SK-N-SH (cell line): ENCODE results near the gene DIS3L2. TPM values are rescaled to one million over a fixed set of nuclear protein-coding genes. Genes with fewer than 3 reads are reported as not detected.

Experiments
- CTCF ChIA-PET: fragments of 300-600, 350-600 bp; formaldehyde crosslinking; extraction: SDS; loops from one replicate; lab custom pipeline; 2021; lab: Yijun Ruan, JAX
- POLR2A ChIA-PET: fragments of 350-600 bp; sonication (Branson Sonifier 250); formaldehyde crosslinking; extraction: SDS; loops from one replicate; lab custom pipeline; 2020; ENCODE audit warnings: antibody characterized with exemption, inconsistent platforms; lab: Yijun Ruan, JAX
- DNase-seq: peaks from one replicate; pipeline ENCODE4 v3.0.0; 2012
- H2AFZ ChIP-seq: fragments of 200-600 bp; sonication (generic); 2 replicates; pipeline ENCODE4 v1.8.1; 2016; ENCODE audit warnings: antibody characterized with exemption, mild to moderate bottlenecking, low read depth
- H3F3A ChIP-seq: fragments of 200-600 bp; sonication (generic); replicated peaks from 2 replicates; pipeline ENCODE3; 2016; ENCODE audit warnings: antibody characterized with exemption, mild to moderate bottlenecking; ENCODE audit not compliant: insufficient read depth
- H3K27ac ChIP-seq, 2 experiments: fragments of 200-500 bp in 1 of 2; fragments of 200-600 bp in 1 of 2; sonication (Bioruptor generic) in 1 of 2; sonication (generic), shearing (Covaris generic) in 1 of 2; 2 replicates each; pipeline versions ENCODE4 v1.5.1 to v1.6.1; 2014 to 2016; ENCODE audit warnings: low read depth in 2 of 2, inconsistent platforms in 1 of 2, low read length in 1 of 2, mild to moderate bottlenecking in 1 of 2, mixed read lengths in 1 of 2
- H3K27me3 ChIP-seq: fragments of 200-600 bp; sonication (generic), shearing (Covaris generic); 2 replicates; pipeline ENCODE4 v1.6.1; 2016; ENCODE audit warnings: mixed run types; ENCODE audit not compliant: insufficient read depth
- H3K36me3 ChIP-seq, 2 experiments: fragments of 200-500 bp in 1 of 2; fragments of 200-600 bp in 1 of 2; sonication (Bioruptor generic) in 1 of 2; sonication (generic) in 1 of 2; replicated peaks in 1 of 2; 2 replicates each; pipeline versions ENCODE3 to v1.5.1; 2014 to 2016; ENCODE audit warnings: low read length in 1 of 2, mild to moderate bottlenecking in 1 of 2; ENCODE audit not compliant: insufficient read depth in 2 of 2, control insufficient read depth in 1 of 2
- H3K4me1 ChIP-seq, 2 experiments: fragments of 200-500 bp in 1 of 2; fragments of 200-600 bp in 1 of 2; sonication (Bioruptor generic) in 1 of 2; sonication (generic), shearing (Covaris generic) in 1 of 2; 2 replicates each; pipeline versions ENCODE4 v1.5.1 to v1.6.1; 2014 to 2016; ENCODE audit warnings: low read depth in 1 of 2, low read length in 1 of 2, mixed run types in 1 of 2; ENCODE audit not compliant: insufficient read depth in 2 of 2, control insufficient read depth in 1 of 2
- H3K4me2 ChIP-seq: fragments of 200-600 bp; sonication (generic), shearing (Covaris generic); 2 replicates; pipeline ENCODE4 v1.6.1; 2017; ENCODE audit warnings: mixed run types
- H3K4me3 ChIP-seq, 2 experiments: fragments of 200-500 bp in 1 of 2; fragments of 200-600 bp in 1 of 2; sonication (Bioruptor generic) in 1 of 2; sonication (generic), shearing (Covaris generic) in 1 of 2; 2 replicates each; pipeline versions ENCODE4 v1.5.1 to v1.8.1; 2014 to 2016; ENCODE audit warnings: low read depth in 2 of 2, inconsistent platforms in 1 of 2, low read length in 1 of 2, mild to moderate bottlenecking in 1 of 2, mixed read lengths in 1 of 2, moderate library complexity in 1 of 2
- H3K79me2 ChIP-seq: fragments of 200-600 bp; sonication (generic); 2 replicates; pipeline ENCODE4 v1.8.1; 2017; ENCODE audit warnings: mild to moderate bottlenecking; ENCODE audit not compliant: insufficient read depth
- H3K9ac ChIP-seq: fragments of 200-600 bp; sonication (generic); 2 replicates; pipeline ENCODE4 v1.6.1; 2017; ENCODE audit warnings: mixed run types
- H3K9me2 ChIP-seq: fragments of 200-600 bp; sonication (generic); 2 replicates; pipeline ENCODE4 v1.6.1; 2017; ENCODE audit warnings: mixed run types
- H3K9me3 ChIP-seq: fragments of 200-600 bp; sonication (generic); 2 replicates; pipeline ENCODE4 v1.6.1; 2017; ENCODE audit warnings: mixed run types, mild to moderate bottlenecking, moderate library complexity
- H4K20me1 ChIP-seq: fragments of 200-600 bp; sonication (generic); 2 replicates; pipeline ENCODE4 v1.6.1; 2017; ENCODE audit warnings: mild to moderate bottlenecking, mixed run types; ENCODE audit not compliant: insufficient read depth
- GABPA ChIP-seq: IDR thresholded peaks from 2 replicates; pipeline ENCODE4 v1.4.0; 2012; ENCODE audit warnings: low read depth, mild to moderate bottlenecking
- MAX ChIP-seq: IDR thresholded peaks from 2 replicates; pipeline ENCODE4 v1.4.0; 2012; ENCODE audit warnings: low read depth
- NFIC ChIP-seq: IDR thresholded peaks from 2 replicates; pipeline ENCODE4 v1.4.0; 2012; ENCODE audit warnings: borderline replicate concordance
- RFX5 ChIP-seq: IDR thresholded peaks from 2 replicates; pipeline ENCODE4 v1.6.1; 2012; ENCODE audit warnings: mild to moderate bottlenecking, improper control_type of control experiment, low read length
- SMC3 ChIP-seq: IDR thresholded peaks from 2 replicates; pipeline ENCODE4 v1.6.1; 2012; ENCODE audit warnings: low read depth, low read length, improper control_type of control experiment
- USF2 ChIP-seq: fragments of 150-350 bp; IDR thresholded peaks from 2 replicates; pipeline ENCODE4 v1.6.1; 2017; ENCODE audit warnings: antibody characterized with exemption, low read length, low read depth, borderline replicate concordance
- WGBS: methylation state at CpG from one replicate; pipeline ENCODE4 v1.1.6; 2017; ENCODE audit warnings: low lambda C conversion rate; 5-methylcytosine and 5-hydroxymethylcytosine counted together
- polyA plus RNA-seq, 3 experiments: library from polyadenylated mRNA; depleted of rRNA; stranded (reverse); fragments of >200 nt; gene quantifications; 2 replicates each; pipeline ENCODE4 v1.2.3, GENCODE V29; 2012

The DIS3L2 gene
- polyA plus RNA-seq, 1 of the 3 experiments (the other 2 are of a cell fraction), result 17.9 TPM

- TF ChIP-seq MAX (no peak), SMC3 (no peak)
Measured at GRCh38 chr2:232183279-232183678, 221.8 kb downstream of the DIS3L2 start (continued).

- Histone ChIP-seq H4K20me1 (no peaks in the 10 kb centered on the region), H3K9ac (no peak overlapping the region), H3K36me3 (peaks cover 0 to 23% of the 10 kb centered on the region in 2 experiments), H3K9me2 (no peaks in the 10 kb centered on the region), H3K4me3 (no peak overlapping the region), H3F3A (no peaks in the 10 kb centered on the region), H3K27ac (no peak overlapping the region), H3K4me1 (no peaks in the 10 kb centered on the region), H2AFZ (no peak overlapping the region), H3K9me3 (no peaks in the 10 kb centered on the region), H3K4me2 (no peak overlapping the region), H3K27me3 (no peaks in the 10 kb centered on the region), H3K79me2 (no peaks in the 10 kb centered on the region)
- DNase-seq, result no peak
- TF ChIP-seq GABPA, result no peak
- 94% methylated on average over 6 of the region's 6 CpGs for WGBS
- ChIA-PET CTCF (no interaction called here), POLR2A (no interaction called here)
Measured at GRCh38 chr2:232184346-232184745, 222.8 kb downstream of the DIS3L2 start.

- ChIA-PET POLR2A (no interaction called here), CTCF (interaction anchor here (0.8 kb wide), 2 partner anchors 32 to 265 kb away, joined by 3 read pairs; no protein-coding TSS in a partner anchor)
- WGBS, result 96% methylated on average over 2 of the region's 2 CpGs
- Histone ChIP-seq H3K27ac (no peak overlapping the region), H3F3A (no peaks in the 10 kb centered on the region), H3K9ac (no peak overlapping the region), H3K4me2 (no peak overlapping the region), H3K27me3 (no peaks in the 10 kb centered on the region), H3K9me3 (no peaks in the 10 kb centered on the region), H3K36me3 (peaks cover 0 to 7% of the 10 kb centered on the region in 2 experiments), H3K4me1 (no peaks in the 10 kb centered on the region), H2AFZ (no peak overlapping the region), H3K4me3 (no peak overlapping the region), H3K79me2 (no peaks in the 10 kb centered on the region), H3K9me2 (no peaks in the 10 kb centered on the region), H4K20me1 (no peaks in the 10 kb centered on the region)
- TF ChIP-seq SMC3, result no peak
- DNase-seq, result no peak
Measured at GRCh38 chr2:232190796-232191195, 229.3 kb downstream of the DIS3L2 start.

- Histone ChIP-seq H3K27me3 (no peaks in the 10 kb centered on the region), H3K4me3 (no peak overlapping the region), H3K4me1 (no peaks in the 10 kb centered on the region), H3K79me2 (no peaks in the 10 kb centered on the region), H3K27ac (no peak overlapping the region), H3K9ac (no peak overlapping the region), H2AFZ (no peak overlapping the region), H3K4me2 (no peak overlapping the region), H3K9me2 (no peaks in the 10 kb centered on the region), H3F3A (no peaks in the 10 kb centered on the region), H3K36me3 (peaks cover 0 to 3% of the 10 kb centered on the region in 2 experiments), H4K20me1 (no peaks in the 10 kb centered on the region), H3K9me3 (no peaks in the 10 kb centered on the region)
- ChIA-PET CTCF (no interaction called here), POLR2A (no interaction called here)
- no peak for TF ChIP-seq RFX5
- TF ChIP-seq NFIC, result no peak
- no peak for TF ChIP-seq USF2
- WGBS, result 100% methylated on average over 1 of the region's 1 CpG
- DNase-seq, result no peak
Measured at GRCh38 chr2:232195487-232195886, 234.0 kb downstream of the DIS3L2 start.
